DMS 273 treated with DMSO at 0.1 percent for 48 hours (cell line): ENCODE measurements around the gene MED22.
"Not testable (repeated sequence)": the region's sequence is repeated elsewhere in the genome, so short reads cannot be mapped to it uniquely, and the experiment has no call there.

Source experiments
- DNase-seq: peaks from one replicate; lab custom pipeline; 2025; lab: John Stamatoyannopoulos, UW

Gene MED22

GRCh38 chr9:133347985-133348717 is at the start of gene MED22, which contains the start of gene RPL7A:
Gene MED22 (minus strand): TSS chr9:133348131. CDS start chr9:133346662, 1,469 bp downstream.
Gene RPL7A (plus strand): TSS chr9:133348218. CDS start chr9:133348244, 26 bp downstream.
- DNase-seq: peak; percentile 89

GRCh38 chr9:133397370-133397769 is 49.4 kb upstream of the MED22 start:
- DNase-seq: no peak

- DNase-seq: no peak
These were observed 49.0 kb upstream of the MED22 start for GRCh38 chr9:133396952-133397351.

- no peak for DNase-seq
These were observed 46.8 kb upstream of the MED22 start for GRCh38 chr9:133394687-133395271.

- DNase-seq: no peak
These were observed 45.5 kb upstream of the MED22 start for GRCh38 chr9:133393399-133393798.

GRCh38 chr9:133392308-133392707 is 44.4 kb upstream of the MED22 start:
- not testable (repeated sequence) for DNase-seq

GRCh38 chr9:133391449-133391848 is 43.5 kb upstream of the MED22 start:
- DNase-seq: not testable (repeated sequence)

- DNase-seq: no peak
These were observed 42.8 kb upstream of the MED22 start for GRCh38 chr9:133390713-133391112.

GRCh38 chr9:133389562-133389961 is 41.6 kb upstream of the MED22 start:
- DNase-seq: no peak

- DNase-seq: no peak
These were observed 41.2 kb upstream of the MED22 start for GRCh38 chr9:133389025-133389557.

GRCh38 chr9:133387680-133388079 is 39.7 kb upstream of the MED22 start:
- DNase-seq: no peak

- DNase-seq: no peak
These were observed 38.4 kb upstream of the MED22 start for GRCh38 chr9:133386338-133386737.

- no peak for DNase-seq
These were observed 37.5 kb upstream of the MED22 start for GRCh38 chr9:133385452-133385851.

- no peak for DNase-seq
These were observed 36.9 kb upstream of the MED22 start for GRCh38 chr9:133384736-133385321.

- no peak for DNase-seq
These were observed 35.5 kb upstream of the MED22 start for GRCh38 chr9:133383438-133383837.

GRCh38 chr9:133382507-133383141 is 34.7 kb upstream of the MED22 start:
- no peak for DNase-seq

- no peak for DNase-seq
These were observed 32.8 kb upstream of the MED22 start for GRCh38 chr9:133380734-133381133.

- DNase-seq: no peak
These were observed 31.5 kb upstream of the MED22 start for GRCh38 chr9:133379153-133380086.

GRCh38 chr9:133378408-133378962 is 30.6 kb upstream of the MED22 start:
- DNase-seq: no peak

- no peak for DNase-seq
These were observed 29.8 kb upstream of the MED22 start for GRCh38 chr9:133377721-133378216.

- DNase-seq: not testable (repeated sequence)
These were observed 29.3 kb upstream of the MED22 start for GRCh38 chr9:133377280-133377679.
